ENCODE results near the gene DHX32.
"Not testable (repeated sequence)": the region's sequence is repeated elsewhere in the genome, so short reads cannot be mapped to it uniquely, and the experiment has no call there.

Gene DHX32, protein sequence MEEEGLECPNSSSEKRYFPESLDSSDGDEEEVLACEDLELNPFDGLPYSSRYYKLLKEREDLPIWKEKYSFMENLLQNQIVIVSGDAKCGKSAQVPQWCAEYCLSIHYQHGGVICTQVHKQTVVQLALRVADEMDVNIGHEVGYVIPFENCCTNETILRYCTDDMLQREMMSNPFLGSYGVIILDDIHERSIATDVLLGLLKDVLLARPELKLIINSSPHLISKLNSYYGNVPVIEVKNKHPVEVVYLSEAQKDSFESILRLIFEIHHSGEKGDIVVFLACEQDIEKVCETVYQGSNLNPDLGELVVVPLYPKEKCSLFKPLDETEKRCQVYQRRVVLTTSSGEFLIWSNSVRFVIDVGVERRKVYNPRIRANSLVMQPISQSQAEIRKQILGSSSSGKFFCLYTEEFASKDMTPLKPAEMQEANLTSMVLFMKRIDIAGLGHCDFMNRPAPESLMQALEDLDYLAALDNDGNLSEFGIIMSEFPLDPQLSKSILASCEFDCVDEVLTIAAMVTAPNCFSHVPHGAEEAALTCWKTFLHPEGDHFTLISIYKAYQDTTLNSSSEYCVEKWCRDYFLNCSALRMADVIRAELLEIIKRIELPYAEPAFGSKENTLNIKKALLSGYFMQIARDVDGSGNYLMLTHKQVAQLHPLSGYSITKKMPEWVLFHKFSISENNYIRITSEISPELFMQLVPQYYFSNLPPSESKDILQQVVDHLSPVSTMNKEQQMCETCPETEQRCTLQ

DNA sequence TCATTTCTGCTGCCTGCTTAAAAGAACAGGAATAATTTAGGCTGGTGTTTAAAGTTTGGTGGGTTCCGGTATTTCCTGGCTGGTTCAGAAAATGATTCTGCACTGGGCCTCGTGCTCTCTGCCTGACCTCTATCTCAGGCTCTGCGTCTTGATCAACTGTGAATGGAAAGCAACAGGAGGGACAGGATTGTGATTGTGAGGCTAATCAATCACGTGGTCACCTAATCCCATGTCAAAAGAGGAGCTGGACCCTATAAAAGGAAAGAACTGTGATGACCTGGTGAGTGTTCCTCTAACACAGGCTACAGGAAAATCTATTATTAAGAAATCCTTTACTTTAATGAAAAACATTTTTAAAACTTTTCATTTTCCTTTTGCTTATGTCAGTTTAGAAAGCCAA is at the start of gene DHX32:
Gene DHX32, minus strand, starts transcription at position 101 of the 400 bp plus-strand sequence. CDS start 468 bp downstream, outside the sequence.
- DNase-seq (ENCODE audit: low read depth in 1 of 2, low spot score in 1 of 2) = no peak

DNA sequence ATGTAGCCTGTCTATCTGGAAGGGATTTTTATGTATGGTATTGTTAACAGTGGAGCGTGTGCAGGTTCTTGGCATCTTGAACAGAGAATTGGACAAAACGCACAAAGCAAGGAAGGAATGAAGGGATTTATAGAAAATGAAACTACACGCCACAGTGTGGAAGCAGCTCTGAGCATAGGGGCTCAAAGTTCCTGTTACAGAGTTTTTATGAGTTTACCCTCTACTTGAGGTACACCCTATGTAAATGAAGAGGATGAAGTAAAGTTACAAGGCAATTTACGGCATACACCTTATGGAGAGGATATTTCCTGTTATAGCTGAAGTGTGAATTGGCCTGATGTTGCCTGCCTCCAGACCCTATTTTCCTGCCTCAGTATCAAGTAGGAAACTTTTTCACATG is 48.5 kb upstream of the DHX32 start:
- no peak for DNase-seq (ENCODE audit: low read depth in 1 of 2, low spot score in 1 of 2)

DNA sequence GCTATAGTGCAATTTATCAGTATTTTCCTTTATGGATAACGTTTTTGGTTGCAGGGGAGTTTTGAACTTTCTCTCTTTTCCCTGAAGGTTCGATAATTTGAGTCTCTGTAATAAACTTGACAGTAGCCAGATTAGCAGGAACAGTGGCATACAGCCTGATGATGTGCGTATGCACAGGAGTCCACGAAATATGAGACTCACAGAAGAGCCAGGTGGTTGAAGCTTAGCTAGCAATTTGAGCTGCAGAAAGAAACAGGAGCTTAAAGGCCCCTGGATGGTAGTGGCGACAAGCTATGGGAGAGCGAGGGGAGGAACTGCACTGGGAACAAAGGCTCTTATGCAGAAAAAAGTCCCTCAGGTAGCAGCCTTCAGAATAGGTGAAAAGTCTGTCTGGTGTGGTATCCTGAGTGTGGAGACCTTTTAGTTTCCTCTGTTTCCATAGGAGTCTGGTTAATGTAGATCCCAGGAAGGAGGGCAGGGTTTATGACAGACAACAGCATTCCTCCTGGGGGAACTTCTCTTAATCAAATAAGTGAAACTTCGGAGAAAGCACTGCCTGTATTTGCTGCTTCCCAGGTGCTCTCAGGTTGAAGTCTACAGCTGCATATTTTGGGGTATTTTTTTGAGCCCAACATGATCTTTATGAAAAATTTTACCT is 48.0 kb upstream of the DHX32 start:
- DNase-seq (ENCODE audit: low read depth in 1 of 2, low spot score in 1 of 2) = no peak

DNA sequence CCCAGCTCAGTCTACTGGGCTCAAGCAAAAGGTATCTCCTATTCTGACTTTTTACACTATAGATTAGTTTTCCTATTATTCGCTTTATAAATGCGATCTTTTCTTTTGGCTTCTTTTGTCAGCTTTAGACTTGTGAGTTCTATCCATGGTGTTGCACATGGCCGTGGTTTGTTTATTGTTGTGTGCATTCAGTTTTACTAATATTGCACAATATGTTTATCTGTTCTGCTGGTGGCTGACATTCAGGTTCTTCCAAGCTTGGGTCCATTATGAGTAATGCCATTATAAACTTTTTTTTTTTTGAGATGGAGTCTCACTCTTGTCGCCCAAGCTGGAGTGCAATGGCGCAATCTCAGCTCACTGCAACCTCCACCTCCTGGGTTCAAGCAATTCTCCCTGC is 46.2 kb upstream of the DHX32 start:
- DNase-seq (ENCODE audit: low read depth in 1 of 2, low spot score in 1 of 2) = not testable (repeated sequence)

DNA sequence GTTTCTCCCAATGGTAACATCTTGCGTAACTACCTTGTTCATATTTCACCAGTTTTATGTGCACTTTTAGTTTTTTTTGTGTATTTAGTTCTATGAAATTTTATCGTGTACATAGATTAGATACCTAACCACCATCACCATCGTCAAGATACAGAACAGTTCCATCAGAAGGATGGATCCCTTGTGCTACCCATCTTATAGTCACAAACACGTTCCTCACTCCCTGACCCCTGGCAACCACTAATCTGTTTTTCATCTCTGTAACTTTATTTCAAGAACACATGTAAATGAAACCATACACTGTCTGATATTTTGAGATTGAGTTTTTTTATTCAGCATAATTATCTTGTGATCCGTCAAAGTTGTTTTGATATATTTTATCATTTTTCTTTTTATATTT is 45.2 kb upstream of the DHX32 start:
- no peak for DNase-seq (ENCODE audit: low read depth in 1 of 2, low spot score in 1 of 2)

DNA sequence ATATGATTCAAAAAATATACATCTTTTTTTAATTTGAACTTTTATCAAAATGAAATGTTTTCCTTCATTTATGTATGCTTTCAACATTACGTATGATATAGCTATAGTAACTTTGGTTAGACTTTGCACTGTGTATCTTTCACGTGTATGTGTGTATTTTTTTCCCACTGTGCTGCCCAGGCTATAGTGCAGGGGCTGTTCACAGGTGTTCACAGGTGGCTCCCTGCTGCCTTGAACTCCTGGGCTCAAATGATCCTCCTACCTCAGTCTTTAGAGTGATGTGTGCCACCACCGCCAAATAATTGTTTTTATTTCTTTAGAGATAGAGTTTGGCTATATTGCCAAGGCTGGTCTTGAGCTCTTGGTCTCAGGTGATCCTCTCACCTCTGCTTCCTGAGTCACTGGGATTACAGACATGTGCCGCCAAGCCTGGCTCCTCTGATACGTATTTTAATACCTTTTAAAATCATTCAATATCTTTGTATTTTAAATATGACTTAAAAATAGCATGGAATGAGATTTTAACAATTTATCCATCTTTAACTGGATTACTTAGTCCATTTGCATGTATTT is 44.3 kb upstream of the DHX32 start:
- DNase-seq (ENCODE audit: low read depth in 1 of 2, low spot score in 1 of 2) = no peak

DNA sequence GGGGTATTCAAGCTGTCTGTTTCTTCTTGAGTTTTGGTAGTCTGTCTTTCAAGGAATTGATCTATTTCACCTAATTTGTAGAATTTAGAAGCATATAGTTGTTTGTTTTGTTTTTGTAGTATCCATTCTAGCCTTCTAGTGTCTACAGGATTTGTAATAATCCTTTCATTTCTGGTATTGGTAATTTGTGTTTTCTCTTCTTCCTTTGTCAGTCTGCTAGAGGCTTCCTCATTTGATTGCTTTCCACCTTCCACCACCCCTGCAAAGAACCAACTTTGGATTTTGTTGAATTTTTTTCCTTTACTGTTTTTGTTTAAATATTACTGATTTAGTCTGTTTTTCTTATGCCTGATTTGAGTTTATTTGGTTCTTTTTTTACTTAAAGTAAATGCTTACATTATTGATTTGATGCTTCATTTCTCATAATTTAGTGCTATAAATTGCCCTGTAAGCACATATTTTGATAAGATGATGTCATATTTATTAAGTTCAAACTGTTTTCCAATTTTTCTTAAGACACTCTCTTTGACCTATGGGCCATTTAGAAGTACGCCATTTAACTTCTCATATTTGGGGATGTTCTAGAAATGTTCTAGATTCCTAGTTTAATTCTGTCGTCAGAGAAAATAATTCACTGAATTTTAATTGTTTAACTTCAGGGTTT is 40.7 kb upstream of the DHX32 start:
- not testable (repeated sequence) for DNase-seq (ENCODE audit: low read depth in 1 of 2, low spot score in 1 of 2)

DNA sequence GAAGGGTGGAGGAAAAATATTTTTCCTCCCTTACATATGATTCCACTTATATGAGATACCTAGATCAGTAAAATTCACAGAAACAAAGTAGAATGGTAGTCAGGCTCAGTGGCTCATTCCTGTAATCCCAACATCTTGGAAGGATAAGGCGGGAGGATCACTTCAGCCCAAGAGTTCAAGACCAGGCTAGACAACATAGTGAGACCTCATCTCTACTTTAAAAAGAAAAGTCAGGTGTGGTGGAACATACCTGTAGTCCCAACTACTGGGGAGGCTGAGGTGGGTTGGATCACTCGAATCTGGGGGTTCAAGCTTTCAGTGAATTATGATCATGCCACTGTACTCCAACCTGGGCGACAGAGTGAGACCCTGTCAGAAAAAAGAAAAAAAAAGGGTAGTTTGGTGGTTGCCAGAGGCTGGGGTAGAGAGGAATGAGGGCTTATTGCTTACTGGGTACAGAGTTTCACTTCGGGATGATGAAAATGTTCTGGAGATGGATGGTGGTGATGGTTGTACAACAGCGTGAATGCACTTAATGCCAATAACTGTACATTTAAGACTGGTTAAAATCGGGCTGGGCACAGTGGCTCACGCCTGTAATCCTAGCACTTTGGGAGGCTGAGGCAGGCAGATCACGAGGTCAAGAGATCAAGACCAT is 36.7 kb upstream of the DHX32 start:
- DNase-seq (ENCODE audit: low read depth in 1 of 2, low spot score in 1 of 2) = not testable (repeated sequence)

DNA sequence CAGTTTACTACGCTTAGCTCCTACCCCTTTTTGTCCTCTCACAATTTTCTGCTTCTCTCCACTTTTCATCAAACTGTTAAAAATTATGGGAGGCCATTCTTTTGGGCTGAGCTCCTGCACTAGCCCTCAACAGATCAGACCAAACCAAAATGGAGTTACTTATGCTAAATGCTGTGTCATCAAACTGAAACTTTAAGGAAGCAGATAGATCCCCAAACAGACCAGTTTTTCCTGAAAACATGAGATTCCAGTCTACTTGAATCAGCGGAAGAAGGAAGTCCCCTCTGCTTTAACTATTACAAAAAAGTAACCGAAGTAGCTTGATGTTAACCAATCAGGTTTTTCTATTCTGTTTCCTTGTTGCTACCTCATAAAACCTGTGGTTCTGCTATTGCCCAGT is 35.9 kb upstream of the DHX32 start:
- no peak for DNase-seq (ENCODE audit: low read depth in 1 of 2, low spot score in 1 of 2)

DNA sequence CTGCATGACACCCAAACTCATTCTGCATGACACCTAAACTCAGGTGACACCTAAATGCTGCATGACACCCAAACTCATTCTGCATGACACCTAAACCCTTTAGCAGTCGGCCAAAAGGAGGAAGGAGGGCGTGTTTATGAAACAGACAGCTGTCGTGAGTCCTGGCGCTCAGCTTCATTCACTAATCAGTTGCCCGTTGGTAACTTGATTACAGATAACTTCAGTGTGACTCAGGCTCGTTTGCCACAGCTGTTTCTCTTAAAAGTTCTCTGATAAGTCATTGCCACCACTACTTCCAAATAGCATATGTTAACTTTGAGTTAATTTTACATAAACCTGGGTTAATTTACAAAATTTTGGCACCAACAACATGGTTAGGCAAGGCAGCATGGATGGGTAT is 32.2 kb upstream of the DHX32 start:
- DNase-seq (ENCODE audit: low read depth in 1 of 2, low spot score in 1 of 2) = not testable (repeated sequence)

DNA sequence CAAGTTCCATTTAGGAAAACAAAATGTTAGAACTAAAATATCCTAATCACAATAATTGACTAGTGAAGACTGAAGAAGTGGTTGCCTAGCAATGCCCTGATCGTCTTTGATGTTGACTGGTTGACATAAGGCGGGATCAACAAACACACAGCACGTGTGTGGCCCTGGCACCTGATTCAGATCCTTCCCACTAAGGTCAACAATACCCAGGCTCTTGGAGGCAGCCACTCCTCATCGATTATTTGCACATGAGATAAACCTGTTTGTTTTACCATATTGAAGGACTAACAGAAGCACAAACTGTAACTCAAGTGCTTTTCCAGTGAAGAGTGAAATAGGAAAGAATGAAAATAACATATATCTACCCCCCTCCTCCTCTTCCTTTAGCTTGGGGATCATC is 30.9 kb upstream of the DHX32 start:
- DNase-seq (ENCODE audit: low read depth in 1 of 2, low spot score in 1 of 2) = no peak

DNA sequence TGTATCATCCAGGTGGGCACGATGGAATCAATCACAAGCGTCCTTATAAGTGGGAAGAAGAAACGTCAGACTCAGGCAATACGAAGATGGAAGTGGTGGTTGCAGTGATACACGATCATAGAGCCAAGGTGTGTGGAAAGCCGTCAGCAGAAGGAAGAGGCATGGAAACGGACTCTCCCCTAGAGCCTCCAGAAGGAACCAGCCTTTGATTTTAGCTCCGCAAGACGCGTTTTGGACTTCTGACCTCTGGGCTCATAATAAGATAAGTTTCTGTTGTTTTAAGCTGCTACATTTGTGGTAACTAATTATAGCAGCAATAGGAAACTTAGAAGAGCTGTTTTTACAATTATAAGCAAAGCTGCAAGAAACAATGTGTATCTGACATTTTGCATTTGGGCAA is 30.1 kb upstream of the DHX32 start:
- no peak for DNase-seq (ENCODE audit: low read depth in 1 of 2, low spot score in 1 of 2)

DNA sequence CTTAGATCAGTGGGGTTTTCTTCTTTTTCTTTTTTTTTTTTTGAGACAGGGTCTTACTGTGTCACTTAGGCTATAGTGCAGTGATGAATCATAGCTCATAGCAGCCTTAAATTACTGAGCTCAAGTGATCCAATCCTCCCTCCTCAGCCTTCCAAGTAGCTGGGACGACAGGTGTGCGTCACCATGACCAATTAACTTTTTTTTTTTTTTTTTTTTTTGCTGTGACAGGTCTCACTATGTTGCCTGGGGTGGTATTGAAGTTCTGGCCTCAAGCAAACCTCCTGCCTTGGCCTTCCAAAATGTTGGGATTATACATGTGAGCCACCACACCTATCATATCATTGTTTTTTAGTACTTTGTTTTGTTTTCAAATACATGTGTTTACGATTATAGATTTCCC is 28.4 kb upstream of the DHX32 start:
- DNase-seq (ENCODE audit: low read depth in 1 of 2, low spot score in 1 of 2) = not testable (repeated sequence)

DNA sequence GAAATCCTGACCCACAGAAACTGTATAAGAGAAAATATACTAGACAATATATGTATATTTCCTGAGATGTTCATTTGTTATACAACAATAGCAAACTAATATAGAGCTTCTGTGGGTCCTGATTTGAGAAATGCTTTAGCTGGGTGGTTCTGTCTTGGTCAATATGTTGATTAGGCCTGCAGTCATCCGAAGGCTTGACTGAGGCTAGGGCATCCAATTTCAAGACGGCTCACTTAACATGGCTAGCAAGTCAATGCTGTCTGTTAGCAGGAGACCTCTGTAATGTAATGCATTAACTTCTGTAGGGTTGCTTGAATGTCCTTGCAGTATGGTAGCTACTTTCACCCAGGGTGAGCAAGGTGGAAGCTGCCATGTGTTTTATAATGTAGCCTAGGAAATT is 27.7 kb upstream of the DHX32 start:
- not testable (repeated sequence) for DNase-seq (ENCODE audit: low read depth in 1 of 2, low spot score in 1 of 2)

DNA sequence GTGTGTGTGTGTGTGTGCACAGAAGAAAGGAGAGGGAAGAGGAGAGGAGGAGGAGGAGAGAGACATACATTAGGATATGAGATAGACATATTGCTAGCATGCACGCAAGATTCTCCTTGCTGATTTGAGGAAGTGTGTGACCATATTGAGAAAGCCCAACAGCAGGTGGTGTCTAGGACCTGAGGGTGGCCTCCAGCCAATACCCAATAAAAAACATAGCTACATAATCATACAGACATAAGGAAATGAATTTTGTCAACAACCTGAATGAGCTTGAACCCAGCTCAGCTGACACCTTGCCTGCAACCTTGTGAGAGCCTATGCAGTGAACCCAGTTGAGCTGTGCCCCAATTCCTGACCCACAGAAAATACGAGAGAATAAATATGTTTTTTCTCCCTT is 26.5 kb upstream of the DHX32 start:
- DNase-seq (ENCODE audit: low read depth in 1 of 2, low spot score in 1 of 2) = not testable (repeated sequence)

DNA sequence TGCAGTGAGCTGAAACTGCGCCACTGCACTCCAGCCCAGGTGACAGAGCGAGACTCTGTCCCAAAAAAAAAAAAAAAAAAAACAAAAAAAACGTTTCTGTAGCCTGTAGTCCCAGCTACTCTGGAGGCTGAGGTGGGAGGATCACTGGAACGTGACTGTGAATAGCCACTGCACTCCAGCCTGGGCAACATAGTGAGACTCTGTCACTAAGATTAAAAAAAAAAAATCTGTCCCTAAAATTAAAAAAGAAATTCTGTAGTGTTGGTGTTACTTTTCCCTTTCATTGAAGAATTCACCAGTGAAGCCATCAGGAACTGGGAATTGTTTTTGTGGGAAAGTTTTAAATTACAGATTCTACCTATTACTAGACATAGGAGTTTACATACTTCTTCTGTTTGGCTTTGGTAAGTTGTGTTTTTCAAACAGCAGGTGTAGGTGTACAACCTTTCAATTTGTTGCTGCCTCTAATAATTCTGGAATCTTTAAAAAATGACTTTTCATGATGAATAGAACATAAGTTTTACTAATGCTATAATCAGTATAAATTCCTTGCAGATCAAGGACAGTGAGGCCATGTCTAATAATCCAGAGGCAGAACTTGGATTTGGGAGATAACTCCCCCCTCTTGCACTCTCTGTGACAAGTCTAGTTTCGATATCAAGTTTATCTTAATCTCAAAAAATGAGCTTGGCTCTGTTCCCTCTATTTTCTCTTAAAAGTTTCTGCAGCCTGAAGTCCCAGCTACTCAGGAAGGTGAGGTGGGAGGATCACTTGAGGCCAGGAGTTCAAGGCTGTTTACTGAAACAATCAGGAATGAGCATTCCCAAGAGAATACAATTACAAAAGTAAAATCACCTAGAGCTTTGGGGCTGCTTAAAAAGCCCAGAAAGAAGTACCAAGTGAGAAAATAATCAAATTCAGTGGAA is 24.2 kb upstream of the DHX32 start:
- not testable (repeated sequence) for DNase-seq (ENCODE audit: low read depth in 1 of 2, low spot score in 1 of 2)

DNA sequence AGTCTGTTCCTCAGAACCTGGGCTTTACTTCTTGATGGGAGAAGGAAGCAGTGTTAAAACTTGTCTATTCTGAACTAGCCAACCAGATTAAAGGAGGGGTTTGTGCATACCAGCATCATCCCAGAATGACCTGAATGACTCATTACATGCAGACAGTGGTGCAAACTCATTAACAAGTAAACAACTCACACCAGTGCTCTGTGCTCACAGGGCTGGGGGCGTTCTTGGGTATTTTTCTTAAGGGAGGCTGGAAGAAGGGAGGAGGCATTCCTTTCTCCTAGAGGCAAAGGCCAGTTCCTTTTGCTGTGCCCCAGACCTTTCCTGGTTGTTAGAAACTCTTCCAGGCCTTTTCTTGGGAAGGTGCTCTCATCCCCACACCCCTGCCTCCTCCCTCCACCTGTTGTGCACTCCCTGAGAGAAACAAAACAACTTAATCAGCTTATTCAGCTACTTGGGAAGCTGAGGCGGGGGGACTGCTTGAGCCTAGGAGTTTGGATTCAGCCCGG is 22.1 kb upstream of the DHX32 start:
- not testable (repeated sequence) for DNase-seq (ENCODE audit: low read depth in 1 of 2, low spot score in 1 of 2)

DNA sequence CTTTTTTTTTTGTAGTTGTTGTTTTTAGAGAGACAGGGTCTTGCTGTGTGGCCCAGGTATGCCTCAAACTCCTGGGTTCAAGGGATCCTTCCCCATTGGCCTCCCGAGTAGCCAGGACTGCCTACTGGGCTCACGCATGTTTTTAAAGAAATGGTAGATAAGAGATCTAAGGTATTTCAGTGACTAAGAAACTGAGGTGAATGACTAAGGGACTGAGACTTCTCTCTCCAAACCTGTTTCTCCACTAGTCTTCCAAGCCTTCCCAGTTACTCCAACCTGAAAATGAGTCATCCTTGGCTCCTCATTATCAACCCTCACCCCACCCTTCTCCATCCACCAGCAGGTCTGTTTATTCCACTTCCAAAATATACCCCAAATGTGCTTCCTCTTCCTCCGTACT is 19.9 kb upstream of the DHX32 start:
- DNase-seq (ENCODE audit: low read depth in 1 of 2, low spot score in 1 of 2) = not testable (repeated sequence)

DNA sequence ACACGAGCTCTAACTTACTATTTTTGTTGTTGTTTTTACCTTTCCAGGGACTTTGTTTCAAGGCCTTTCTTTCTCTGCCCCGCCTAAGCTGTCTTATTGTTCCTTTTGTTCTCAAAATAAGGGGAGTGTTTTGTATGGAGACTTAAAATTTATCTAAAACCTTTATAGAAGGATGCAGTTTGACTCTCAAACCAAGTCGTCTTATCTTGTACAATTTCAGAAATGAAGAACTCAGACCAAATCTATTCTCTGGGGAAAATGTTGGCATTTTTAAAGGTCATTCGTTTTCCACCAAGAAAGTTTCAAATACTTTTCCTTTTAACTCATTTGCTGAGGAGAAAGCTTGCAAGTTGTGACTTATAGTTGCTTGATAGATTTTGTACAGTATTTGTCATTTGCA is 16.2 kb upstream of the DHX32 start:
- DNase-seq (ENCODE audit: low read depth in 1 of 2, low spot score in 1 of 2) = not testable (repeated sequence)
